Gastroesophageal sphincter (tissue), 3 donors: ENCODE measurements around the gene RAP1GAP2.

ENCODE experiments used
- POLR2A ChIP-seq, 2 donors: fragments of 450-650 bp; IDR thresholded peaks; one replicate each; pipeline ENCODE4 v1.6.1; 2017; ENCODE audit warnings: antibody characterized with exemption in 2 of 2, mild to moderate bottlenecking in 2 of 2, moderate library complexity in 1 of 2
- TF ChIP-seq, protein P1 (sequence below), 4 experiments: fragments of 200-600 bp in 2 of 4; fragments of 450-650 bp in 2 of 4; sonication (generic) in 1 of 4; IDR thresholded peaks; one replicate each; pipeline ENCODE4 v1.5.1; 2017 to 2019; ENCODE audit warnings: antibody characterized with exemption in 4 of 4, mild to moderate bottlenecking in 2 of 4, moderate library complexity in 2 of 4

DNA sequence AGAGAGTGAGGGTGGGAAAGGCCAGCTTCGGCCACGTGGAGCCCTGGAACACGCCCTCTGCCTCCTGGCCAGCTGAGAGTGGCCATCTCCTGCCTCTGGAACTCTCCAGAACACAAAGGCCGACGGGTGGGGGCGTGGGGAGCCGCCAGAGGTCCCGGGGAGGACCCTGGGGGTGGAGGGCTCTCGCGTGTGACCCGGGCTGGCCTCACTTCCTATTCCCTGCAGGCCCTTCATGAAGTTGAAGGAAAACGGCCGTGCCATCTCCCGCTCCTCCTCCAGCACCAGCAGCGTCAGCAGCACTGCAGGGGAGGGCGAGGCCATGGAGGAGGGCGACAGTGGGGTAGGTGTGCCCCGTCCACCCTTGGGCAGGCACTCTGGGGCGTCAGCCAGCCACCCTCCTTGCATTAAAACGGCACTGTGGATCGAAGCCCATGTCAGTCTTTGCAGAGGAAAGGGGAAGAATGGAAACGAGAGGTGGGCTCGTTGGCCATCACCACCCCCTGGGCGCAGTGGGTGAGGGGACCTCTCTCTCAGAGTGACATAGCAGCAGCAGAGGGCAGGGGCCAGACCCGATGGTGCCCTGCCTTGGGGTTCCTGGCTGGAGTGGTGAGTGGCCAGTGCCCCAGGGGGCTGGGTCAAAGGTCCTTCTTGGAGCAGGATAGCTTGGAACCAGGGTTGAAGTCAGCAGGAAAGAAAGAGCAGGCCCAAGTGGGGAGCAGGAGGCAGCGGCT, 230.1 kb downstream of the RAP1GAP2 start:
- TF ChIP-seq, protein P1, sequence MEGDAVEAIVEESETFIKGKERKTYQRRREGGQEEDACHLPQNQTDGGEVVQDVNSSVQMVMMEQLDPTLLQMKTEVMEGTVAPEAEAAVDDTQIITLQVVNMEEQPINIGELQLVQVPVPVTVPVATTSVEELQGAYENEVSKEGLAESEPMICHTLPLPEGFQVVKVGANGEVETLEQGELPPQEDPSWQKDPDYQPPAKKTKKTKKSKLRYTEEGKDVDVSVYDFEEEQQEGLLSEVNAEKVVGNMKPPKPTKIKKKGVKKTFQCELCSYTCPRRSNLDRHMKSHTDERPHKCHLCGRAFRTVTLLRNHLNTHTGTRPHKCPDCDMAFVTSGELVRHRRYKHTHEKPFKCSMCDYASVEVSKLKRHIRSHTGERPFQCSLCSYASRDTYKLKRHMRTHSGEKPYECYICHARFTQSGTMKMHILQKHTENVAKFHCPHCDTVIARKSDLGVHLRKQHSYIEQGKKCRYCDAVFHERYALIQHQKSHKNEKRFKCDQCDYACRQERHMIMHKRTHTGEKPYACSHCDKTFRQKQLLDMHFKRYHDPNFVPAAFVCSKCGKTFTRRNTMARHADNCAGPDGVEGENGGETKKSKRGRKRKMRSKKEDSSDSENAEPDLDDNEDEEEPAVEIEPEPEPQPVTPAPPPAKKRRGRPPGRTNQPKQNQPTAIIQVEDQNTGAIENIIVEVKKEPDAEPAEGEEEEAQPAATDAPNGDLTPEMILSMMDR (IDR thresholded peaks at IDR 0.05), result no peak
- TF ChIP-seq POLR2A (IDR thresholded peaks at IDR 0.05), result no peak
